MM.1S (cell line): Measurements from ENCODE around the gene ESR2.

Source experiments
- CTCF ChIP-seq: fragments of 300-600 bp; sonication (generic); IDR thresholded peaks from 2 replicates; pipeline ENCODE4 v1.5.1; 2016; ENCODE audit warnings: antibody characterized with exemption, low read length, mixed read lengths
- EZH2phosphoT487 ChIP-seq: fragments of 300-600 bp; sonication (generic); IDR thresholded peaks from 2 replicates; pipeline ENCODE4 v1.6.1; 2018; ENCODE audit warnings: antibody characterized with exemption, low read length

DNA sequence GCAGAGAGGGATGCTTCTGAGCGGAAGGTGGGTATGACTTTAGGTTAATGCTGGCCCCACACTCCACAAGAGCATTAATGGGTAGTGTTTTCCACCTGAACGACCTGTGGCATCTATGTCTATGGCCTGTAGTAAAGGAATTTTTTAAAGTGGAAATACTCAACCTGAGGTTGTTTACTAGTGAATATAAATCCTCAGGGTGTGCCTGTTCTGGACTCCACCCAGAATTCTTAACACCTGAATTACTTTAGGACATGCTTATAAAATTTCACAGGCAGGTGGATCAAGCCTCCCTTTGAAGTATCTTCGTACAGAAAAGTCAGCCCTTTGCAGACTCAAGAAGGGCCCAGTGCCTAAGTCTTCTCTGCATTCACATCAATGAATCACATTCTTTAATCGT lies 196.1 kb downstream of the ESR2 start:
- no peak for TF ChIP-seq CTCF
- no peak for TF ChIP-seq EZH2phosphoT487
